Astrocyte (in vitro differentiated cells and primary cell): ENCODE results near the gene TRMT1.

Experiments used
- EZH2 ChIP-seq: IDR thresholded peaks from 2 replicates; pipeline ENCODE4 v1.6.1; 2012; ENCODE audit warnings: mild to moderate bottlenecking, low read length, inconsistent platforms; ENCODE audit not compliant: insufficient read depth
- TF ChIP-seq, protein P1 (sequence below): IDR thresholded peaks from 2 replicates; pipeline ENCODE4 v1.5.1; 2011; ENCODE audit warnings: low read depth, mild to moderate bottlenecking, inconsistent platforms, low read length, moderate library complexity; ENCODE audit not compliant: insufficient read depth

DNA sequence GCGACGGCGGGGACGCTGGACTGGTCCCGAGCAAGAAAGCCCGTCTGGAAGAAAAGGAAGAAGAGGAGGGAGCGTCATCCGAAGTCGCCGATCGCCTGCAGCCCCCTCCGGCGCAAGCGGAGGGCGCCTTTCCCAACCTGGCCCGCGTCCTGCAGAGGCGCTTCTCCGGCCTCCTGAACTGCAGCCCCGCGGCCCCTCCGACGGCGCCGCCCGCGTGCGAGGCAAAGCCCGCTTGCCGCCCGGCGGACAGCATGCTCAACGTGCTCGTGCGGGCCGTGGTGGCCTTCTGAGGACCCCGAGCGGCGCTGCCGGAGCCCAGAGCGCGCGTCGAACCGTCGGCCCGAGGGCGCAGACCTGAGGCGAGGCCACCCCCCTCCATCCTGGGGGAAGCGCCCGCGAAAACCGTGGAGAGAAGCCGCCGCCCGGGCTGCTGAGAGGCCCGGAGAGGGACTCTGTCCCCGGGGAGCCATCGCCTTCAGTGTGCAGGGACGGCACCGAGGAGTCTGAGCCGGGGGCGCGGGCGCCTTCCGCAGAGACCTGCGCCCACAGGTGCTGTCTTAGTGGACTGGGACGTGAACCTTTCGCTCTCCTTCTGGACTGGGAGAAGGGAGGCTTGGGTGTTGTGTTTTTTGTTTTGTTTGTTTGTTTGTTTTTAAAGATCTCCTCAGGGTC is 37.2 kb upstream of the TRMT1 start:
- no peak for TF ChIP-seq EZH2
- TF ChIP-seq, protein P1, sequence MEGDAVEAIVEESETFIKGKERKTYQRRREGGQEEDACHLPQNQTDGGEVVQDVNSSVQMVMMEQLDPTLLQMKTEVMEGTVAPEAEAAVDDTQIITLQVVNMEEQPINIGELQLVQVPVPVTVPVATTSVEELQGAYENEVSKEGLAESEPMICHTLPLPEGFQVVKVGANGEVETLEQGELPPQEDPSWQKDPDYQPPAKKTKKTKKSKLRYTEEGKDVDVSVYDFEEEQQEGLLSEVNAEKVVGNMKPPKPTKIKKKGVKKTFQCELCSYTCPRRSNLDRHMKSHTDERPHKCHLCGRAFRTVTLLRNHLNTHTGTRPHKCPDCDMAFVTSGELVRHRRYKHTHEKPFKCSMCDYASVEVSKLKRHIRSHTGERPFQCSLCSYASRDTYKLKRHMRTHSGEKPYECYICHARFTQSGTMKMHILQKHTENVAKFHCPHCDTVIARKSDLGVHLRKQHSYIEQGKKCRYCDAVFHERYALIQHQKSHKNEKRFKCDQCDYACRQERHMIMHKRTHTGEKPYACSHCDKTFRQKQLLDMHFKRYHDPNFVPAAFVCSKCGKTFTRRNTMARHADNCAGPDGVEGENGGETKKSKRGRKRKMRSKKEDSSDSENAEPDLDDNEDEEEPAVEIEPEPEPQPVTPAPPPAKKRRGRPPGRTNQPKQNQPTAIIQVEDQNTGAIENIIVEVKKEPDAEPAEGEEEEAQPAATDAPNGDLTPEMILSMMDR = no peak
